HepG2 (cell line): ENCODE data around the gene DTYMK. TPM values are rescaled to one million over a fixed set of nuclear protein-coding genes. Genes with fewer than 3 reads are reported as not detected.

Experiments
- AGO2 ChIP-seq: fragments of 200-400 bp; formaldehyde crosslinking; optimal IDR thresholded peaks from 2 replicates; pipeline ENCODE3; 2017; ENCODE audit warnings: mild to moderate bottlenecking, low read depth, low read length, moderate library complexity
- CREB1 ChIP-seq, 2 experiments: fragments of 450-650 bp in 1 of 2; IDR thresholded peaks; 2 replicates each; pipeline ENCODE4 v1.6.1; 2016 to 2017; ENCODE audit warnings: control low read depth in 1 of 2, mild to moderate bottlenecking in 1 of 2, missing compliant biosample characterization in 1 of 2, missing genetic modification characterization in 1 of 2
- HCFC1 ChIP-seq: fragments of 150-350 bp; IDR thresholded peaks from 2 replicates; pipeline ENCODE4 v1.6.1; 2014; ENCODE audit warnings: low read depth, low read length
- IKZF1 ChIP-seq: fragments of 450-650 bp; IDR thresholded peaks from 2 replicates; pipeline ENCODE4 v1.7.1; 2016
- NFIB ChIP-seq: sonication (generic); formaldehyde crosslinking; IDR thresholded peaks from 2 replicates; pipeline ENCODE4 v1.9.0; 2021; ENCODE audit warnings: missing genetic modification reagents, mild to moderate bottlenecking, borderline replicate concordance
- PAX8 ChIP-seq: sonication (generic); formaldehyde crosslinking; IDR thresholded peaks from 2 replicates; pipeline ENCODE4 v1.8.0; 2022; ENCODE audit warnings: mild to moderate bottlenecking, missing genetic modification reagents, borderline replicate concordance
- PCBP1 ChIP-seq: fragments of 200-400 bp; formaldehyde crosslinking; IDR thresholded peaks from 2 replicates; pipeline ENCODE4 v1.6.1; 2017; ENCODE audit warnings: mild to moderate bottlenecking, low read depth, low read length, borderline replicate concordance
- POGZ ChIP-seq: sonication (generic); formaldehyde crosslinking; IDR thresholded peaks from 2 replicates; pipeline ENCODE4 v1.4.0; 2020; ENCODE audit warnings: mild to moderate bottlenecking, missing genetic modification reagents
- POLR2A ChIP-seq, 2 experiments: IDR thresholded peaks; 2 replicates each; pipeline ENCODE4 v1.6.1; 2011; ENCODE audit warnings: low read depth in 2 of 2, low read length in 2 of 2, mild to moderate bottlenecking in 1 of 2, moderate library complexity in 1 of 2; ENCODE audit not compliant: insufficient read depth in 1 of 2
- PTBP1 ChIP-seq: fragments of 200-400 bp; formaldehyde crosslinking; IDR thresholded peaks from 2 replicates; pipeline ENCODE4 v1.6.1; 2018; ENCODE audit warnings: low read length, low read depth; ENCODE audit not compliant: poor library complexity, severe bottlenecking
- RCOR2 ChIP-seq: IDR thresholded peaks from 2 replicates; pipeline ENCODE4 v1.6.1; 2016; ENCODE audit warnings: missing biosample characterization, missing genetic modification reagents
- SP1 ChIP-seq, 2 experiments: fragments of 450-650 bp in 1 of 2; sonication (generic) in 1 of 2; formaldehyde crosslinking in 1 of 2; IDR thresholded peaks; 2 replicates each; pipeline versions ENCODE4 v1.4.0 to v1.6.1; 2016 to 2020; ENCODE audit warnings: missing genetic modification reagents in 1 of 2
- SRSF9 ChIP-seq: fragments of 200-400 bp; formaldehyde crosslinking; IDR thresholded peaks from 2 replicates; pipeline ENCODE4 v1.6.1; 2018; ENCODE audit warnings: borderline replicate concordance, mild to moderate bottlenecking, low read depth, low read length; ENCODE audit not compliant: insufficient read depth, poor library complexity, severe bottlenecking
- ZMYM2 ChIP-seq: sonication (generic); formaldehyde crosslinking; IDR thresholded peaks from 2 replicates; pipeline ENCODE4 v1.8.0; 2022; ENCODE audit warnings: mild to moderate bottlenecking, missing genetic modification reagents
- ZNF337 ChIP-seq: sonication (generic); formaldehyde crosslinking; IDR thresholded peaks from 2 replicates; pipeline ENCODE4 v1.5.1; 2020; ENCODE audit warnings: missing genetic modification reagents, low read depth, mild to moderate bottlenecking, borderline replicate concordance
- ZSCAN21 ChIP-seq: sonication (generic); formaldehyde crosslinking; IDR thresholded peaks from 2 replicates; pipeline ENCODE4 v1.8.0; 2022; ENCODE audit warnings: mild to moderate bottlenecking, missing genetic modification reagents, moderate library complexity, borderline replicate concordance
- polyA plus RNA-seq, 8 experiments: library from polyadenylated mRNA; depleted of rRNA in 3 of 8; stranded (reverse) in 7 of 8; unstranded in 1 of 8; fragments of >200 nt; fragmentation: Illumina TruSeq in 4 of 8; extraction: Trizol in 4 of 8; gene quantifications; 2 replicates each; pipeline versions ENCODE4 v1.2.1 to v1.2.3, GENCODE V29; 2011 to 2016; ENCODE audit warnings: low read depth in 4 of 8, missing spikeins in 1 of 8, mixed read lengths in 1 of 8; ENCODE audit not compliant: insufficient read depth in 1 of 8
- total RNA-seq, 5 experiments: library from RNA; depleted of rRNA; stranded (reverse); fragments of >200 nt; fragmentation: Illumina TruSeq; extraction: Trizol; gene quantifications; 2 replicates each; pipeline ENCODE4 v1.2.3, GENCODE V29; 2016; ENCODE audit warnings: low read depth in 1 of 5
- TF ChIP-seq, protein P1 (sequence below): sonication (generic); formaldehyde crosslinking; IDR thresholded peaks from 2 replicates; pipeline ENCODE4 v1.5.0; 2020; ENCODE audit warnings: missing genetic modification reagents
- TF ChIP-seq, protein P2 (sequence below): sonication (generic); formaldehyde crosslinking; IDR thresholded peaks from 2 replicates; pipeline ENCODE4 v1.4.0; 2020; ENCODE audit warnings: missing genetic modification reagents
- TF ChIP-seq, protein P3 (sequence below), 2 experiments: sonication (generic) in 1 of 2; formaldehyde crosslinking in 1 of 2; IDR thresholded peaks; 2 replicates each; pipeline versions ENCODE4 v1.4.0 to v1.6.1; 2016 to 2020; ENCODE audit warnings: borderline replicate concordance in 1 of 2, low read depth in 1 of 2, mild to moderate bottlenecking in 1 of 2, missing genetic modification reagents in 1 of 2

Gene DTYMK
- total and polyA plus RNA-seq, 2 of the 13 experiments (the other 11 are each of a cell fraction or from before 2014, with no cell fraction given): 57.5 to 134 TPM

DNA sequence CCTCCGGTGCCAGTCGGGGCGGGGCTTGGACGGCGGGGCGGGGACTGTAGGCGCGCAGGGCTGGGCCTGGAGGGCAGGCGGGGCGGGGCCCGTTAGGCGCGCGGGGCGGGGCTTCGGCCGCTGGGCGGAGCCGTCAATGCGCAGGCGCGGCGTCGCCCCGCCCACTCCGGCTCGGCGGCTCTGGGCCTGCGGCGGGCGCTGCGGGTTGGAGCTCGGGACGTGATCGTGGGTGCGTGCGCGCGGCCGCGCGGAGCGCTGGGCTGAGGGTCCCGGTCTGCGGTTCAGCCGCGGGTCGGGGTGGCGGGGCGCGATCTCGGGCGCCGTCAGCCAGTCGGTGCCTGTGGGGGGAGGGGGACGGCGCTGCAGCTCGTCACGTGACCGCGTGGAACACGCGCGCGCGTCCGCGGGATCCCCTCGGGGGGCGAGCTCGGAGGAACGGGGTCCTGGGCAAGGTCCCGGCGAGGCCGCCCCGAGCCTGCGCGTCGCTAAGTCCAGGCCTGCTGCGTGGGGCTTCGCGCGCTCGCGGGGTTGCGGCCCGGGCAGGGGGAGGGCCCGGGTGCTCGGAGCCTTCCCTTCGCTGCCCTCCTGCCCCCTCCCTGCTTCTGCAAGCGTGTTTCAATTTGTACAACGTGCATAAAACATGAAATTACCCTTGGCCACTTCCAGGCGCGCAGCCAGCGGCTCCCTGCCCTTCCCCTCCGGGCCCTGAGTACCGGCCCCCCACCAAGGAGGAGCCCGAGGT lies 48.0 kb upstream of the DTYMK start, which contains the start of gene D2HGDH (continued):
- TF ChIP-seq, protein P1, sequence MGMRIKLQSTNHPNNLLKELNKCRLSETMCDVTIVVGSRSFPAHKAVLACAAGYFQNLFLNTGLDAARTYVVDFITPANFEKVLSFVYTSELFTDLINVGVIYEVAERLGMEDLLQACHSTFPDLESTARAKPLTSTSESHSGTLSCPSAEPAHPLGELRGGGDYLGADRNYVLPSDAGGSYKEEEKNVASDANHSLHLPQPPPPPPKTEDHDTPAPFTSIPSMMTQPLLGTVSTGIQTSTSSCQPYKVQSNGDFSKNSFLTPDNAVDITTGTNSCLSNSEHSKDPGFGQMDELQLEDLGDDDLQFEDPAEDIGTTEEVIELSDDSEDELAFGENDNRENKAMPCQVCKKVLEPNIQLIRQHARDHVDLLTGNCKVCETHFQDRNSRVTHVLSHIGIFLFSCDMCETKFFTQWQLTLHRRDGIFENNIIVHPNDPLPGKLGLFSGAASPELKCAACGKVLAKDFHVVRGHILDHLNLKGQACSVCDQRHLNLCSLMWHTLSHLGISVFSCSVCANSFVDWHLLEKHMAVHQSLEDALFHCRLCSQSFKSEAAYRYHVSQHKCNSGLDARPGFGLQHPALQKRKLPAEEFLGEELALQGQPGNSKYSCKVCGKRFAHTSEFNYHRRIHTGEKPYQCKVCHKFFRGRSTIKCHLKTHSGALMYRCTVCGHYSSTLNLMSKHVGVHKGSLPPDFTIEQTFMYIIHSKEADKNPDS (CRISPR knock-in tag): no peak
- TF ChIP-seq ZSCAN21 (CRISPR knock-in tag): peak; percentile 93
- no peak for TF ChIP-seq ZMYM2 (CRISPR knock-in tag)
- no peak for TF ChIP-seq AGO2
- no peak for TF ChIP-seq NFIB (CRISPR knock-in tag)
- peak in 1 of 2 experiments; percentile 75; a peak in 1 of 4 replicates for TF ChIP-seq POLR2A (IDR thresholded peaks at IDR 0.05; ENCODE audit: insufficient read depth in 1 of 2, low read depth in 2 of 2, low read length in 2 of 2)
- TF ChIP-seq, protein P2, sequence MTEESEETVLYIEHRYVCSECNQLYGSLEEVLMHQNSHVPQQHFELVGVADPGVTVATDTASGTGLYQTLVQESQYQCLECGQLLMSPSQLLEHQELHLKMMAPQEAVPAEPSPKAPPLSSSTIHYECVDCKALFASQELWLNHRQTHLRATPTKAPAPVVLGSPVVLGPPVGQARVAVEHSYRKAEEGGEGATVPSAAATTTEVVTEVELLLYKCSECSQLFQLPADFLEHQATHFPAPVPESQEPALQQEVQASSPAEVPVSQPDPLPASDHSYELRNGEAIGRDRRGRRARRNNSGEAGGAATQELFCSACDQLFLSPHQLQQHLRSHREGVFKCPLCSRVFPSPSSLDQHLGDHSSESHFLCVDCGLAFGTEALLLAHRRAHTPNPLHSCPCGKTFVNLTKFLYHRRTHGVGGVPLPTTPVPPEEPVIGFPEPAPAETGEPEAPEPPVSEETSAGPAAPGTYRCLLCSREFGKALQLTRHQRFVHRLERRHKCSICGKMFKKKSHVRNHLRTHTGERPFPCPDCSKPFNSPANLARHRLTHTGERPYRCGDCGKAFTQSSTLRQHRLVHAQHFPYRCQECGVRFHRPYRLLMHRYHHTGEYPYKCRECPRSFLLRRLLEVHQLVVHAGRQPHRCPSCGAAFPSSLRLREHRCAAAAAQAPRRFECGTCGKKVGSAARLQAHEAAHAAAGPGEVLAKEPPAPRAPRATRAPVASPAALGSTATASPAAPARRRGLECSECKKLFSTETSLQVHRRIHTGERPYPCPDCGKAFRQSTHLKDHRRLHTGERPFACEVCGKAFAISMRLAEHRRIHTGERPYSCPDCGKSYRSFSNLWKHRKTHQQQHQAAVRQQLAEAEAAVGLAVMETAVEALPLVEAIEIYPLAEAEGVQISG (CRISPR knock-in tag): no peak; the same call in none of the 2 replicates
- no peak for TF ChIP-seq ZNF337 (CRISPR knock-in tag)
- TF ChIP-seq SRSF9: no peak
- no peak for TF ChIP-seq RCOR2 (CRISPR knock-in tag)
- no peak for TF ChIP-seq PCBP1
- no peak for TF ChIP-seq SP1 (IDR thresholded peaks at IDR 0.05)
- peak; percentile 72; the same call in 1 of the 2 replicates for TF ChIP-seq SP1 (CRISPR knock-in tag; IDR thresholded peaks at IDR 0.05)
- TF ChIP-seq CREB1 (IDR thresholded peaks at IDR 0.05): no peak
- TF ChIP-seq CREB1 (CRISPR knock-in tag; IDR thresholded peaks at IDR 0.05): no peak
- TF ChIP-seq PAX8 (CRISPR knock-in tag): no peak; the same call in 1 of the 2 replicates
- TF ChIP-seq, protein P3, sequence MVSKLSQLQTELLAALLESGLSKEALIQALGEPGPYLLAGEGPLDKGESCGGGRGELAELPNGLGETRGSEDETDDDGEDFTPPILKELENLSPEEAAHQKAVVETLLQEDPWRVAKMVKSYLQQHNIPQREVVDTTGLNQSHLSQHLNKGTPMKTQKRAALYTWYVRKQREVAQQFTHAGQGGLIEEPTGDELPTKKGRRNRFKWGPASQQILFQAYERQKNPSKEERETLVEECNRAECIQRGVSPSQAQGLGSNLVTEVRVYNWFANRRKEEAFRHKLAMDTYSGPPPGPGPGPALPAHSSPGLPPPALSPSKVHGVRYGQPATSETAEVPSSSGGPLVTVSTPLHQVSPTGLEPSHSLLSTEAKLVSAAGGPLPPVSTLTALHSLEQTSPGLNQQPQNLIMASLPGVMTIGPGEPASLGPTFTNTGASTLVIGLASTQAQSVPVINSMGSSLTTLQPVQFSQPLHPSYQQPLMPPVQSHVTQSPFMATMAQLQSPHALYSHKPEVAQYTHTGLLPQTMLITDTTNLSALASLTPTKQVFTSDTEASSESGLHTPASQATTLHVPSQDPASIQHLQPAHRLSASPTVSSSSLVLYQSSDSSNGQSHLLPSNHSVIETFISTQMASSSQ (IDR thresholded peaks at IDR 0.05; ENCODE audit: low read depth): no peak
- TF ChIP-seq, protein P3 (CRISPR knock-in tag; IDR thresholded peaks at IDR 0.05; ENCODE audit: borderline replicate concordance): peak; percentile 37; the same call in 1 of the 2 replicates
- TF ChIP-seq PTBP1: no peak
- TF ChIP-seq HCFC1: peak; percentile 18; the same call in 1 of the 2 replicates
- 0 out of 2 replicates have a peak, but pooled peaks have one; percentile 5 for TF ChIP-seq POGZ (CRISPR knock-in tag)
- TF ChIP-seq IKZF1: no peak
